K562 treated with DMSO at 1 percent for 24 hours (cell line): Measurements from ENCODE around the gene CD164L2. TPM values are rescaled to one million over a fixed set of nuclear protein-coding genes. Genes with fewer than 3 reads are reported as not detected.

ENCODE experiments used
- total RNA-seq: library from RNA; unstranded; fragments of 300-600 nt; gene quantifications from 2 replicates; pipeline ENCODE4 v1.2.3, GENCODE V29; 2022; ENCODE audit warnings: low read depth; ENCODE audit not compliant: insufficient read depth

Gene CD164L2
- total RNA-seq, result 0.96 and 2.4 TPM in 2 replicates

DNA sequence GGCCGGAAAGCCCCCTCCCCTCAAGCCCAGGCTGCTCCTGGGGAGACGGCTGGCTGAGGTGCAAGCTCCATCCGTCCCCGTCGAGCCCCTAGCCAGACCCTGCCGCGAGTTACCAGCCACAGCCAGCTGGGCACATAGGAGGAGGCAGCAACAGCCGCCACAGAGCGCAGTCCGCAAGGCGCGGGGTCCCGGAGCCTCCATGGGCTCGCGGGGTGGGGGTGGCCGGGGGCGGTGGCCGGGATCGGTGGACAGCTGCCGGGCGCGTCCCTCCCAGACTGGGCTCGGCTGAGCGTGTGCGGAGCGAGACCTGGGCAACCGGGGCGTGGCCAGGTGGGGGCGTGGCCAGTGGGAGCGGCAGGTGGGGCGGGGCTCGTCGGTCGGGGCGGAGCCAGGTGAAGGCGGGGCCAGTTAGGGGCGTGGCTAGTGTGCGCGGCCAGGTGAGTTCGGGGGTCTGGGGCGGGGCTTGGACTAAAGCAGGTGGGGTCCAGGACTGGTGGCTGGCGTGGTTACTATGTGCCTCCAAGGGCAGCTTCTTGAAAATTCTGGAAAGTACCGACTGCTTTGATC lies at the start of gene CD164L2:
Gene CD164L2, minus strand, starts transcription at position 295 of the 567 bp plus-strand sequence. Its CDS starts 94 bp downstream, at position 201.

DNA sequence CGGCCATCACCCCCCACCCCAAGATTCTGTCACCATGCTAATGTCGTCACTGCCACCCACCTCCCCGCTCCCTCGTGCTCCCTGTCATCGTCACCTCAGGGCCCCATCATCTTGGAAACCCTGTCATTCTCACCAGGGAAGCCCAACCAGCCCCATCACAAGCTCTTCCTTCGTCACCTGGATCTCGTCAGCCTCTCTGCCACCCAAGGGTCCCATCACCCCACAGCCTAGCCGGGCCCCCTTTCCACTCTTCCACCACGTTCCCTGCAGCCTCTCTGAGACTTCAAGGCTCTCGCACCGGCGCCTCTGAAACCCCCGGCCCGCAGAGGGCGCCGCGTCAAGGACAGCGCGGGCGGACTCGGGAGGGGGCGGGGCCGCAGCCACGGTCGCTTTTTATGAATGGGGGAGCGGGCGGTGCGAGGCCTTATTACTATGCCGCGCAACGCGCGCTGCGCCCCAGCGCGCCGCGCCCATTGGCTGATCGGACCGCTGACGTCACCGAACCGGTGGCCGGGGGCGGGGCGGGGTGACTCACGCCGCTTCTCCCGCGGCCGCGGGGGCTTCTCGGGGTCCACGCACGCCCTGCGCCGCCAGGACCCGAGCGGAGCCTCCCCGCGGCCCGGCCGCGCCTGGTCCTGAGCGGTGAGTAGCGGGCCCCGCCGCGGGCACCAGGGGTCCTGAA lies 9.1 kb upstream of the CD164L2 start, which contains the start of gene GPR3:
Gene GPR3, plus strand, starts transcription at position 527 of the 682 bp plus-strand sequence. CDS start 1,177 bp downstream, outside the sequence.

DNA sequence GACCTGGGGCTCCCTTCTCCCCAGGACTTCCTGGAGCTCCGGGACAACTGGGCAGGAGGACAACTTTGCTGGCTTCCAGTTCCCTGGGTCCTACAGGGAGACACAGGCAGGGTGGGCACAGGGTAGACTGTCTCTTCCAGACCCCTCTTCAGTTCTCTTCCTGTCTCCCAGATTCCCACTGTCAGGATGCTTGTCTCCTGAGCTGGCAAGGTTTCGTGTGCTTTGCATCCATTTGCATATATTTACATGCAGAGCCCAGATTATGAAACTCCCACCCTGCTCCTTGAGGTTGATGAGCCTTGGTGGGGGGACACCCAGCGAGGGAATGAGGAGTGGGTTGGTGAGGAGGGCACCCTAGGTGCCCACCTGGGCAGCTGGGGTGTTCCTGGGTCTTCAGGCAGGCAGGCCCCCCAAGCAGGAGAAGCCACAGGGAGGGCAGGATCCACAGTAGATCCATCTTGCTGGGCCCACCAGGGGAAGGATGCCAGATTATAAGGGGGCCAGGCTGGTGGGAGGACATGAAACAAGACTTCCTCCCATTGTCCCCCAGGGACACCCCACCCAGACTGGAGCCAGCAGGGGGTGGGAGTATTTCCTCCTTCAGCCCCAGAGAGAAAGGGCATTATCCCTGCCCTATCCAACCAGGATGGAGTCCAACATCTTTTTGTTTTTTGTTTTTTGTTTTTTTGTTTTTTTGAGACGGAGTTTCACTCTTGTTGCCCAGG lies 8.6 kb downstream of the CD164L2 start, which contains the start of gene FCN3:
Gene FCN3, minus strand, starts transcription at position 463 of the 725 bp plus-strand sequence. Its CDS starts 6 bp downstream, at position 457.

DNA sequence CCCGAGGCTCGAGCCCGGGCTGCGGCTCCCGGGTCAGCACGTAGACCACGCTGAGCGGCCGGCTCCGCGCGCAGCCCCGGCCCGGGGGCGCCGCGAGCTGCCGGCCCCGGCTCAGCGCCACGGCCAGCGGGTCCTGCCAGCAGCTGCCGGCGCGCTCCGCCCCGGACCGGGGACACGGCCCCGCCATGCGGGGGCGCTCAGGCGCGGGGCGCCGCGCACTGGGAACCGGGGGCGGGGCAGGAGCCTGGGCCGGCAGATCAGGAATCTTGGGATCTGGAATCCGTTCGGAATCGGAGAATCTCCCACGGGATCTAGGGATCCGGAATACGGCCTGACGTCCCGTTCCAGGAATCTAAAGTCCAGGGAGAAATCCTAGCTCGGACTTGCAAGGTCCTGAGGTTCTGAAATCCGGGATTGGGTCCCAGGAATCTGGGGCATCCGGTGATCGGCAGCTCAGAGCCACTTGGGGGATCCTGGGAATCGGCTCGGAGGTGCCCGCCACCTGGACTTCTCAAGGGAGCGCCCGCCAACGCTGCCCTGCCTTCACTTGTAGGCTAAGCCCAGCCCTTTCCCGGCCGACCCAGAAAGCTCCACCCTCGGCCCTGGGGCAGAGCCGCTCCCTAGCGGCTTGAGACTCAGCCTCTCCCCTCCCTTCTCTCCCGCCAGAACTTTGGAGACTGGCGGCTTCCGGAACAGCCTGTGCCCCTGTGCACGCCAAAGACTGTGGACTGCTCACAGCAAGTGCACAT lies 16.5 kb downstream of the CD164L2 start, which contains the start of gene MAP3K6:
Gene MAP3K6, minus strand, starts transcription at position 551 of the 749 bp plus-strand sequence. Its CDS starts 364 bp downstream, at position 187.

DNA sequence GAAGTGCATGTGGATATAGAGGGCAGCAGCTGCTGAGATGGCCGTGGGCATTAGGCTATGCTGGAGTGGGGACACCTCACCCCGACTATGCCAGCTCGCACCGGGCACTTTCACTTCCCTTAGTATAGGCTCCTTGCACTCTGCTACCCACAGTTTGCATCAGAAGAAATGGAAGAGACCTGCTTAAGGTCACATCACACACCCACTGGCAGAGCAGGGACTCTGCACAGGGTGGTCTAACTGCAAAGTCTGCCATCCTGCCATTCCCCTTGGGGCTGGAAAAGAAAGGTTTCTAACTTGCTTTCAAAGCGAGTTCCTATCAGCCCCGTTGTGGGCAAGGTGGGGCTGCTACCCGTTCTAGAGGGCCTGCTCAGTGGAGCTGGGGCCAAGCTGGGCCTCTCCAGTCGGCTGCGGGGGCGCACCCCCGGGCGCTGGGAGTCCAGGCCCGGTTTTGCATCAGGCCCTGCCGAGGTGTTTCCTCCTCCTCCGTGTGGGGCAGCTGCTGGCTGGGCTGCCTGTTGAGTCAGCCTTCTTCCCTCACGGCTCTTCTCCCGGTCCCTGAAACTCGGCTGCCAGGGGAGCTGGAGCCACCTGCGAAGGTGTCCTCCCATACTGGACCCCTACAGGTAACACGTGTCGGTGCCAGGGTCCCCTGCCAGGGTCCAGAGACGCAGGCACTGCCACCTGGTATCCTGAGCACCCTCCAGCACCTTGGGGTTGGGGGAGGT lies 41.4 kb downstream of the CD164L2 start, which contains the start of gene SYTL1:
Gene SYTL1, plus strand, starts transcription at position 498 of the 728 bp plus-strand sequence. CDS start 3,313 bp downstream, outside the sequence.

Other genes starting within 250 kb of the CD164L2 start
- 20.6 and 22.8 TPM in 2 replicates for gene SLC9A1, start 228.2 kb downstream of the CD164L2 start, total RNA-seq
- 67.6 and 72.4 TPM in 2 replicates for gene WDTC1, start 148.7 kb downstream of the CD164L2 start, total RNA-seq
- 64.1 and 64.8 TPM in 2 replicates for gene TMEM222, start 61.2 kb downstream of the CD164L2 start, total RNA-seq
- 6.8 and 12.6 TPM in 2 replicates for gene SYTL1, start 41.3 kb downstream of the CD164L2 start, total RNA-seq
- 19.3 and 22.8 TPM in 2 replicates for gene MAP3K6, start 16.4 kb downstream of the CD164L2 start, total RNA-seq
- not detected in 2 replicates for gene FCN3, start 8.5 kb downstream of the CD164L2 start, total RNA-seq
- gene GPR3, start 9.3 kb upstream of the CD164L2 start, total RNA-seq, result 6.8 and 9.2 TPM in 2 replicates
- gene WASF2, start 106.8 kb upstream of the CD164L2 start, total RNA-seq, result 79.7 and 83.0 TPM in 2 replicates
- 32.6 and 34.0 TPM in 2 replicates for gene AHDC1, start 220.8 kb upstream of the CD164L2 start, total RNA-seq